HepG2 (cell line): Measurements from ENCODE around the gene PCIF1. TPM values are rescaled to one million over a fixed set of nuclear protein-coding genes. Genes with fewer than 3 reads are reported as not detected.

Experiments used
- ARHGAP35 ChIP-seq: sonication (generic); formaldehyde crosslinking; IDR thresholded peaks from 2 replicates; pipeline ENCODE4 v1.9.0; 2022; ENCODE audit warnings: mild to moderate bottlenecking, inconsistent platforms, moderate library complexity, missing genetic modification reagents, borderline replicate concordance
- ELF3 ChIP-seq: IDR thresholded peaks from 2 replicates; pipeline ENCODE4 v1.6.1; 2016; ENCODE audit warnings: missing genetic modification reagents, missing compliant biosample characterization
- FOXP1 ChIP-seq, 2 experiments: fragments of 450-650 bp in 1 of 2; IDR thresholded peaks; 2 replicates each; pipeline ENCODE4 v1.6.1; 2017 to 2018; ENCODE audit warnings: antibody characterized with exemption in 1 of 2
- KDM1A ChIP-seq: IDR thresholded peaks from 2 replicates; pipeline ENCODE4 v1.6.1; 2016; ENCODE audit warnings: missing compliant biosample characterization
- MAFF ChIP-seq: IDR thresholded peaks from 2 replicates; pipeline ENCODE4 v1.6.1; 2011; ENCODE audit warnings: low read depth, low read length, improper control_type of control experiment
- MEIS2 ChIP-seq: sonication (generic); formaldehyde crosslinking; IDR thresholded peaks from 2 replicates; pipeline ENCODE4 v1.9.0; 2021; ENCODE audit warnings: mild to moderate bottlenecking, missing genetic modification reagents
- MYC ChIP-seq: sonication (generic); formaldehyde crosslinking; IDR thresholded peaks from 2 replicates; pipeline ENCODE4 v1.9.0; 2021; ENCODE audit warnings: missing genetic modification reagents, borderline replicate concordance
- NCOR1 ChIP-seq: fragments of 200-600 bp; sonication (generic); IDR thresholded peaks from 2 replicates; pipeline ENCODE4 v1.7.0; 2017; ENCODE audit warnings: antibody characterized with exemption, low read length, borderline replicate concordance
- SP4 ChIP-seq: sonication (generic); formaldehyde crosslinking; IDR thresholded peaks from 2 replicates; pipeline ENCODE4 v1.8.1; 2023; ENCODE audit warnings: mild to moderate bottlenecking, missing genetic modification reagents
- THAP11 ChIP-seq: IDR thresholded peaks from 2 replicates; pipeline ENCODE4 v1.6.1; 2016; ENCODE audit warnings: missing biosample characterization, missing genetic modification reagents
- THAP8 ChIP-seq: sonication (generic); formaldehyde crosslinking; IDR thresholded peaks from 2 replicates; pipeline ENCODE4 v1.5.1; 2020; ENCODE audit warnings: missing genetic modification reagents, mild to moderate bottlenecking, borderline replicate concordance
- U2AF1 ChIP-seq: fragments of 200-400 bp; formaldehyde crosslinking; optimal IDR thresholded peaks from 2 replicates; pipeline ENCODE3; 2017; ENCODE audit warnings: mild to moderate bottlenecking, low read depth, low read length
- ZNF225 ChIP-seq: sonication (generic); formaldehyde crosslinking; IDR thresholded peaks from 2 replicates; pipeline ENCODE4 v1.4.0; 2020; ENCODE audit warnings: mild to moderate bottlenecking, missing genetic modification reagents
- ZNF432 ChIP-seq: sonication (generic); formaldehyde crosslinking; IDR thresholded peaks from 2 replicates; pipeline ENCODE4 v1.5.0; 2020; ENCODE audit warnings: missing genetic modification reagents, mild to moderate bottlenecking, borderline replicate concordance
- ZNF619 ChIP-seq: sonication (generic); formaldehyde crosslinking; IDR thresholded peaks from 2 replicates; pipeline ENCODE4 v1.4.0; 2020; ENCODE audit warnings: mild to moderate bottlenecking, missing genetic modification reagents
- polyA plus RNA-seq, 8 experiments: library from polyadenylated mRNA; depleted of rRNA in 3 of 8; stranded (reverse) in 7 of 8; unstranded in 1 of 8; fragments of >200 nt; fragmentation: Illumina TruSeq in 4 of 8; extraction: Trizol in 4 of 8; gene quantifications; 2 replicates each; pipeline versions ENCODE4 v1.2.1 to v1.2.3, GENCODE V29; 2011 to 2016; ENCODE audit warnings: low read depth in 4 of 8, missing spikeins in 1 of 8, mixed read lengths in 1 of 8; ENCODE audit not compliant: insufficient read depth in 1 of 8
- total RNA-seq, 5 experiments: library from RNA; depleted of rRNA; stranded (reverse); fragments of >200 nt; fragmentation: Illumina TruSeq; extraction: Trizol; gene quantifications; 2 replicates each; pipeline ENCODE4 v1.2.3, GENCODE V29; 2016; ENCODE audit warnings: low read depth in 1 of 5
- TF ChIP-seq, protein P1 (sequence below): sonication (generic); formaldehyde crosslinking; IDR thresholded peaks from 2 replicates; pipeline ENCODE4 v1.4.0; 2020; ENCODE audit warnings: missing genetic modification reagents, borderline replicate concordance
- TF ChIP-seq, protein P2 (sequence below): sonication (generic); formaldehyde crosslinking; IDR thresholded peaks from 2 replicates; pipeline ENCODE4 v1.5.1; 2020; ENCODE audit warnings: mild to moderate bottlenecking, missing genetic modification reagents
- TF ChIP-seq, protein P3 (sequence below): sonication (generic); formaldehyde crosslinking; IDR thresholded peaks from 2 replicates; pipeline ENCODE4 v1.4.0; 2020; ENCODE audit warnings: missing genetic modification reagents, borderline replicate concordance

Gene PCIF1
- total and polyA plus RNA-seq, 2 of the 13 experiments (the other 11 are each of a cell fraction or from before 2014, with no cell fraction given) = 20.9 to 24.4 TPM

DNA sequence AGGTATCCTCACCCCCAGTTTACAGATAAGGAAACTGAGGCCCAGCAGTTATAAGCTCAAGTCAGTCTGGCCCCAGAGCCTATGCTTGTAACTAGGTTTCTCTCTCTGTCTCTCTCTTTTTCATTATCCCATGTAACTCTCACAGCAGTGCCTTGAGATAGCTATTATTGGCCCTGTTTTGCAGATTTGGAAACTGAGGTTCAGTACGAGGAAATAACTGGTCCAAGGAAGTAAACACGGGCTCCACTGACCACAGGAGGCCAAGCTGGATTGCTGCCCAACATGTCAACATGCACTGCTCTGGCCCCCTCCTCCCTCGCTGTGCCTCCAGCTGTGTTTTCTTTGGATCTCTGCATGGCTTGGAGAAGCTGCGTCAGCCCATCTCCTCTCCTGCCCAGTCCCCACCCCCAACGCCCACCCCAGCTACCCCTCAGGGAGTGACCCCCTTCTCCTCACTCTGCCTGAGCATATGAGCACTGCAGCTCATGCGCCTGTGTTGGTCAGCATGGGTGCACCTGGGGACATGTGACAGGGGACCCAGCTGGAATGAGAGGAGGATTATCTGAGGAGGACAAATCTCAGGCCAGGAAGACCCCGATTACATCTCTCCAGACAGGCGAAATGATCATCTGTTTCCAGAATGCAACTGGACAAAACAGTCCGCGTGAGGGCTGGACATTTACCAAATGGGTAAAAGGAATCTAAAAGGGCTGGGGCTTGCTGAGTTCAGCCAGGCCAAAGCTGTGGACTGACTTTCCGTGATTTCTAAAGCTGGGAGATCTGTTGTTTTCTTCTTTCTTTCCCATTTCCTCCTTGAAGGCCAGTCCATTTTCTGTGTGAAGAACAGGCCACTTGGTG, 14.7 kb upstream of the PCIF1 start (continued):
- TF ChIP-seq, protein P1, sequence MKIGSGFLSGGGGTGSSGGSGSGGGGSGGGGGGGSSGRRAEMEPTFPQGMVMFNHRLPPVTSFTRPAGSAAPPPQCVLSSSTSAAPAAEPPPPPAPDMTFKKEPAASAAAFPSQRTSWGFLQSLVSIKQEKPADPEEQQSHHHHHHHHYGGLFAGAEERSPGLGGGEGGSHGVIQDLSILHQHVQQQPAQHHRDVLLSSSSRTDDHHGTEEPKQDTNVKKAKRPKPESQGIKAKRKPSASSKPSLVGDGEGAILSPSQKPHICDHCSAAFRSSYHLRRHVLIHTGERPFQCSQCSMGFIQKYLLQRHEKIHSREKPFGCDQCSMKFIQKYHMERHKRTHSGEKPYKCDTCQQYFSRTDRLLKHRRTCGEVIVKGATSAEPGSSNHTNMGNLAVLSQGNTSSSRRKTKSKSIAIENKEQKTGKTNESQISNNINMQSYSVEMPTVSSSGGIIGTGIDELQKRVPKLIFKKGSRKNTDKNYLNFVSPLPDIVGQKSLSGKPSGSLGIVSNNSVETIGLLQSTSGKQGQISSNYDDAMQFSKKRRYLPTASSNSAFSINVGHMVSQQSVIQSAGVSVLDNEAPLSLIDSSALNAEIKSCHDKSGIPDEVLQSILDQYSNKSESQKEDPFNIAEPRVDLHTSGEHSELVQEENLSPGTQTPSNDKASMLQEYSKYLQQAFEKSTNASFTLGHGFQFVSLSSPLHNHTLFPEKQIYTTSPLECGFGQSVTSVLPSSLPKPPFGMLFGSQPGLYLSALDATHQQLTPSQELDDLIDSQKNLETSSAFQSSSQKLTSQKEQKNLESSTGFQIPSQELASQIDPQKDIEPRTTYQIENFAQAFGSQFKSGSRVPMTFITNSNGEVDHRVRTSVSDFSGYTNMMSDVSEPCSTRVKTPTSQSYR (CRISPR knock-in tag) = peak; percentile 55; the same call in 1 of the 2 replicates
- TF ChIP-seq MEIS2 (CRISPR knock-in tag) (peak; percentile 70; the same call in 1 of the 2 replicates), KDM1A (0 out of 2 replicates have a peak, but pooled peaks have one; percentile 70), ZNF619 (CRISPR knock-in tag) (no peak), FOXP1 (IDR thresholded peaks at IDR 0.05) (no peak), FOXP1 (CRISPR knock-in tag; IDR thresholded peaks at IDR 0.05) (peak; percentile 65), MAFF (no peak), ZNF432 (no peak), NCOR1 (no peak), SP4 (0 out of 2 replicates have a peak, but pooled peaks have one; percentile 16), MYC (CRISPR knock-in tag) (peak; percentile 36; the same call in 1 of the 2 replicates), THAP11 (0 out of 2 replicates have a peak, but pooled peaks have one; percentile 42), ARHGAP35 (no peak), ZNF225 (CRISPR knock-in tag) (no peak), THAP8 (CRISPR knock-in tag) (no peak), U2AF1 (no peak), ELF3 (CRISPR knock-in tag) (peak; percentile 97)
- TF ChIP-seq, protein P2, sequence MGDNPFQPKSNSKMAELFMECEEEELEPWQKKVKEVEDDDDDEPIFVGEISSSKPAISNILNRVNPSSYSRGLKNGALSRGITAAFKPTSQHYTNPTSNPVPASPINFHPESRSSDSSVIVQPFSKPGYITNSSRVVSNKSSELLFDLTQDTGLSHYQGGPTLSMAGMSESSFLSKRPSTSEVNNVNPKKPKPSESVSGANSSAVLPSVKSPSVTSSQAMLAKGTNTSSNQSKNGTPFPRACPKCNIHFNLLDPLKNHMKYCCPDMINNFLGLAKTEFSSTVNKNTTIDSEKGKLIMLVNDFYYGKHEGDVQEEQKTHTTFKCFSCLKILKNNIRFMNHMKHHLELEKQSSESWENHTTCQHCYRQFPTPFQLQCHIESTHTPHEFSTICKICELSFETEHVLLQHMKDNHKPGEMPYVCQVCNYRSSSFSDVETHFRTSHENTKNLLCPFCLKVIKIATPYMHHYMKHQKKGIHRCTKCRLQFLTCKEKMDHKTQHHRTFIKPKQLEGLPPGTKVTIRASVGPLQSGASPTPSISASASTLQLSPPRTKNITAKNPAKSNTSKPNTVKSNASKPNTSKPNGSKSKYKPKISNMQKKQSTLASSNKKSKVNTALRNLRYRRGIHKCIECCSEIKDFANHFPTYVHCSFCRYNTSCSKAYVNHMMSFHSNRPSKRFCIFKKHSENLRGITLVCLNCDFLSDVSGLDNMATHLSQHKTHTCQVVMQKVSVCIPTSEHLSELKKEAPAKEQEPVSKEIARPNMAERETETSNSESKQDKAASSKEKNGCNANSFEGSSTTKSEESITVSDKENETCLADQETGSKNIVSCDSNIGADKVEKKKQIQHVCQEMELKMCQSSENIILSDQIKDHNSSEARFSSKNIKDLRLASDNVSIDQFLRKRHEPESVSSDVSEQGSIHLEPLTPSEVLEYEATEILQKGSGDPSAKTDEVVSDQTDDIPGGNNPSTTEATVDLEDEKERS (CRISPR knock-in tag) = peak; percentile 31; the same call in 1 of the 2 replicates
- TF ChIP-seq, protein P3, sequence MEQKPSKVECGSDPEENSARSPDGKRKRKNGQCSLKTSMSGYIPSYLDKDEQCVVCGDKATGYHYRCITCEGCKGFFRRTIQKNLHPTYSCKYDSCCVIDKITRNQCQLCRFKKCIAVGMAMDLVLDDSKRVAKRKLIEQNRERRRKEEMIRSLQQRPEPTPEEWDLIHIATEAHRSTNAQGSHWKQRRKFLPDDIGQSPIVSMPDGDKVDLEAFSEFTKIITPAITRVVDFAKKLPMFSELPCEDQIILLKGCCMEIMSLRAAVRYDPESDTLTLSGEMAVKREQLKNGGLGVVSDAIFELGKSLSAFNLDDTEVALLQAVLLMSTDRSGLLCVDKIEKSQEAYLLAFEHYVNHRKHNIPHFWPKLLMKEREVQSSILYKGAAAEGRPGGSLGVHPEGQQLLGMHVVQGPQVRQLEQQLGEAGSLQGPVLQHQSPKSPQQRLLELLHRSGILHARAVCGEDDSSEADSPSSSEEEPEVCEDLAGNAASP (CRISPR knock-in tag) = 0 out of 2 replicates have a peak, but pooled peaks have one; percentile 20
